Spleen (tissue), 7 donors: Measurements from ENCODE around the gene ILF2.

Source experiments
- POLR2AphosphoS5 ChIP-seq, 3 donors: sonication (generic); formaldehyde crosslinking; IDR thresholded peaks; one replicate each; pipeline ENCODE4 v1.5.1; 2017; ENCODE audit warnings: antibody characterized with exemption in 3 of 3
- TF ChIP-seq, protein P1 (sequence below), 11 experiments: fragments of 200-600 bp in 7 of 11; fragments of 450-650 bp in 4 of 11; sonication (generic) in 4 of 11; IDR thresholded peaks in 8 of 11; conservative IDR thresholded peaks in 3 of 11; 1 replicate in 7 of 11; 2 replicates in 4 of 11; pipeline versions ENCODE4 v1.4.0 to v1.8.0; 2016 to 2021; ENCODE audit warnings: antibody characterized with exemption in 11 of 11, inconsistent platforms in 4 of 11, mild to moderate bottlenecking in 1 of 11
- donor health status: DM: no; HTN: no; CAD: no; lungs with moderate emphysema.
- donor health status: DM: no; HTN: no; CAD: no.
- donor health status: DM: no; HTN: no; CAD: no.

DNA sequence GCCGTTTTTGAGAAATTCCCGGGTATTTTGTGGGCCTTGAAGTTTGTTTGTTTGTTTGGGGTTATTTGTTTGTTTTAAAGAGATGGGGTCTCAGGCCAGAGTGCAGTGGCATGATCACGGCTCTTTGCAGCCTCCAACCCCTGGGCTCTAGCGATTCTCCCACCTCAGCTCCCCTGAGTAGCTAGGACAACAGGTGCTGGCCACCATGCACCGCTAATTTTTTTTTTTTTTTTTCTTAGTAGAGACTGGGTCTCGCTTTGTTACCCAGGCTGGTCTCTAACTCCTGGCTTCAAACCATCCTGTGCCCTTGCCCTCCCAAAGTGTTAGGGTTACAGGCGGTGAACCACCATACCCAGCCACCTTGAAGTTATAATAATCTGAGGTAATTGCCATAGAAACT, 34.9 kb downstream of the ILF2 start:
- no peak for TF ChIP-seq POLR2AphosphoS5 (IDR thresholded peaks at IDR 0.05)
- TF ChIP-seq, protein P1, sequence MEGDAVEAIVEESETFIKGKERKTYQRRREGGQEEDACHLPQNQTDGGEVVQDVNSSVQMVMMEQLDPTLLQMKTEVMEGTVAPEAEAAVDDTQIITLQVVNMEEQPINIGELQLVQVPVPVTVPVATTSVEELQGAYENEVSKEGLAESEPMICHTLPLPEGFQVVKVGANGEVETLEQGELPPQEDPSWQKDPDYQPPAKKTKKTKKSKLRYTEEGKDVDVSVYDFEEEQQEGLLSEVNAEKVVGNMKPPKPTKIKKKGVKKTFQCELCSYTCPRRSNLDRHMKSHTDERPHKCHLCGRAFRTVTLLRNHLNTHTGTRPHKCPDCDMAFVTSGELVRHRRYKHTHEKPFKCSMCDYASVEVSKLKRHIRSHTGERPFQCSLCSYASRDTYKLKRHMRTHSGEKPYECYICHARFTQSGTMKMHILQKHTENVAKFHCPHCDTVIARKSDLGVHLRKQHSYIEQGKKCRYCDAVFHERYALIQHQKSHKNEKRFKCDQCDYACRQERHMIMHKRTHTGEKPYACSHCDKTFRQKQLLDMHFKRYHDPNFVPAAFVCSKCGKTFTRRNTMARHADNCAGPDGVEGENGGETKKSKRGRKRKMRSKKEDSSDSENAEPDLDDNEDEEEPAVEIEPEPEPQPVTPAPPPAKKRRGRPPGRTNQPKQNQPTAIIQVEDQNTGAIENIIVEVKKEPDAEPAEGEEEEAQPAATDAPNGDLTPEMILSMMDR (IDR thresholded peaks at IDR 0.05 in 8 of 11, conservative IDR thresholded peaks at IDR 0.05 in 3 of 11): no peak
